Upper lobe of left lung (tissue), 6 donors: Measurements from ENCODE around the gene ANP32D. TPM values are rescaled to one million over a fixed set of nuclear protein-coding genes. Genes with fewer than 3 reads are reported as not detected.

Experiments
- ATAC-seq, 2 donors: fragments of 200-7000 bp; cut with Tn5 transposase; one replicate each; pipeline ENCODE4 v1.9.1; 2022; ENCODE audit warnings: mild to moderate bottlenecking in 2 of 2, moderate library complexity in 2 of 2; ENCODE audit not compliant: low FRiP score in 2 of 2
- DNase-seq, 2 donors: peaks; one replicate each; pipeline ENCODE4 v3.0.0-alpha.2; 2019 to 2020
- H3K27ac ChIP-seq, 4 donors: fragments of 200-600 bp; sonication (generic); one replicate each; pipeline ENCODE4 v1.5.1; 2016 to 2019
- H3K27me3 ChIP-seq, 4 donors: fragments of 200-600 bp; sonication (generic); one replicate each; pipeline ENCODE4 v1.5.1; 2017 to 2019
- H3K36me3 ChIP-seq, 4 donors: fragments of 200-600 bp; sonication (generic); one replicate each; pipeline ENCODE4 v1.5.1; 2016 to 2019
- H3K4me1 ChIP-seq, 4 donors: fragments of 200-600 bp; sonication (generic); one replicate each; pipeline ENCODE4 v1.5.1; 2018 to 2019
- H3K4me3 ChIP-seq, 4 donors: fragments of 200-600 bp; sonication (generic); one replicate each; pipeline ENCODE4 v1.5.1; 2017 to 2019; ENCODE audit warnings: mild to moderate bottlenecking in 2 of 4, moderate library complexity in 1 of 4
- H3K9me3 ChIP-seq, 4 donors: fragments of 200-600 bp; sonication (generic); one replicate each; pipeline ENCODE4 v1.5.1; 2018 to 2019
- EP300 ChIP-seq, 4 donors: sonication (generic); formaldehyde crosslinking; IDR thresholded peaks; one replicate each; pipeline ENCODE4 v1.5.1; 2017; ENCODE audit warnings: antibody characterized with exemption in 4 of 4, control low read depth in 2 of 4
- POLR2A ChIP-seq, 4 donors: fragments of 450-650 bp; IDR thresholded peaks; one replicate each; pipeline ENCODE4 v1.5.1; 2016 to 2017; ENCODE audit warnings: antibody characterized with exemption in 4 of 4, mild to moderate bottlenecking in 2 of 4
- POLR2AphosphoS5 ChIP-seq, 2 donors: sonication (generic); formaldehyde crosslinking; IDR thresholded peaks; one replicate each; pipeline ENCODE4 v1.5.1; 2017; ENCODE audit warnings: antibody characterized with exemption in 2 of 2
- WGBS, 2 donors: methylation state at CpG; one replicate each; pipeline ENCODE4 v1.1.5; 2017 to 2018; 5-methylcytosine and 5-hydroxymethylcytosine counted together
- total RNA-seq, 6 donors: library from RNA; depleted of rRNA in 4 of 6; stranded (reverse); fragments of >200 nt in 4 of 6; gene quantifications; one replicate each; pipeline versions ENCODE4 v1.1.0 to v1.2.1, GENCODE V29; 2016 to 2021
- TF ChIP-seq, protein P1 (sequence below), 6 experiments: fragments of 450-650 bp in 4 of 6; fragments of 200-600 bp in 2 of 6; sonication (generic) in 2 of 6; IDR thresholded peaks; one replicate each; pipeline ENCODE4 v1.5.1; 2016 to 2019; ENCODE audit warnings: antibody characterized with exemption in 6 of 6
- donor health status: DM: no; HTN: no; CAD: no; lungs with moderate emphysema.
- donor health status: DM: no; HTN: yes; CAD: no; lungs with severe emphysema.

Gene ANP32D
- total RNA-seq, 6 donors from 2014 or later = 0.37 to 3.1 (median 2.1) TPM; not detected in 3

- DNase-seq = no peak
- 93 to 96% methylated on average over 3 of the region's 3 CpGs for WGBS, 2 donors
- ATAC-seq = no peak
- TF ChIP-seq, protein P1, sequence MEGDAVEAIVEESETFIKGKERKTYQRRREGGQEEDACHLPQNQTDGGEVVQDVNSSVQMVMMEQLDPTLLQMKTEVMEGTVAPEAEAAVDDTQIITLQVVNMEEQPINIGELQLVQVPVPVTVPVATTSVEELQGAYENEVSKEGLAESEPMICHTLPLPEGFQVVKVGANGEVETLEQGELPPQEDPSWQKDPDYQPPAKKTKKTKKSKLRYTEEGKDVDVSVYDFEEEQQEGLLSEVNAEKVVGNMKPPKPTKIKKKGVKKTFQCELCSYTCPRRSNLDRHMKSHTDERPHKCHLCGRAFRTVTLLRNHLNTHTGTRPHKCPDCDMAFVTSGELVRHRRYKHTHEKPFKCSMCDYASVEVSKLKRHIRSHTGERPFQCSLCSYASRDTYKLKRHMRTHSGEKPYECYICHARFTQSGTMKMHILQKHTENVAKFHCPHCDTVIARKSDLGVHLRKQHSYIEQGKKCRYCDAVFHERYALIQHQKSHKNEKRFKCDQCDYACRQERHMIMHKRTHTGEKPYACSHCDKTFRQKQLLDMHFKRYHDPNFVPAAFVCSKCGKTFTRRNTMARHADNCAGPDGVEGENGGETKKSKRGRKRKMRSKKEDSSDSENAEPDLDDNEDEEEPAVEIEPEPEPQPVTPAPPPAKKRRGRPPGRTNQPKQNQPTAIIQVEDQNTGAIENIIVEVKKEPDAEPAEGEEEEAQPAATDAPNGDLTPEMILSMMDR (IDR thresholded peaks at IDR 0.05) = no peak
- no peak for TF ChIP-seq EP300 (IDR thresholded peaks at IDR 0.05)
- no peak for TF ChIP-seq POLR2A (IDR thresholded peaks at IDR 0.05)
- TF ChIP-seq POLR2AphosphoS5 (IDR thresholded peaks at IDR 0.05) = no peak
- H3K4me3 ChIP-seq = no peak overlapping the region
- H3K9me3 ChIP-seq = no peaks in the 10 kb centered on the region
- H3K27me3 ChIP-seq = no peaks in the 10 kb centered on the region
- no peaks in the 10 kb centered on the region for H3K36me3 ChIP-seq
- no peaks in the 10 kb centered on the region for H3K4me1 ChIP-seq
- no peak overlapping the region for H3K27ac ChIP-seq
Measured at GRCh38 chr12:48442179-48442847, 30.0 kb upstream of the ANP32D start.

- Histone ChIP-seq H3K27me3 (no peaks in the 10 kb centered on the region), H3K4me3 (no peak overlapping the region), H3K4me1 (no peaks in the 10 kb centered on the region), H3K36me3 (no peaks in the 10 kb centered on the region), H3K9me3 (peaks cover 0 to 4% (median 0%) of the 10 kb centered on the region in 4 donors), H3K27ac (no peak overlapping the region)
- DNase-seq (no peak), ATAC-seq (no peak)
- TF ChIP-seq POLR2AphosphoS5 (IDR thresholded peaks at IDR 0.05) (no peak), EP300 (IDR thresholded peaks at IDR 0.05) (no peak), POLR2A (IDR thresholded peaks at IDR 0.05) (no peak)
- TF ChIP-seq, protein P1 (IDR thresholded peaks at IDR 0.05) = no peak
- WGBS, 2 donors = 81 to 91% methylated on average over 3 of the region's 3 CpGs
Measured at GRCh38 chr12:48445538-48445937, 26.8 kb upstream of the ANP32D start.

DNA sequence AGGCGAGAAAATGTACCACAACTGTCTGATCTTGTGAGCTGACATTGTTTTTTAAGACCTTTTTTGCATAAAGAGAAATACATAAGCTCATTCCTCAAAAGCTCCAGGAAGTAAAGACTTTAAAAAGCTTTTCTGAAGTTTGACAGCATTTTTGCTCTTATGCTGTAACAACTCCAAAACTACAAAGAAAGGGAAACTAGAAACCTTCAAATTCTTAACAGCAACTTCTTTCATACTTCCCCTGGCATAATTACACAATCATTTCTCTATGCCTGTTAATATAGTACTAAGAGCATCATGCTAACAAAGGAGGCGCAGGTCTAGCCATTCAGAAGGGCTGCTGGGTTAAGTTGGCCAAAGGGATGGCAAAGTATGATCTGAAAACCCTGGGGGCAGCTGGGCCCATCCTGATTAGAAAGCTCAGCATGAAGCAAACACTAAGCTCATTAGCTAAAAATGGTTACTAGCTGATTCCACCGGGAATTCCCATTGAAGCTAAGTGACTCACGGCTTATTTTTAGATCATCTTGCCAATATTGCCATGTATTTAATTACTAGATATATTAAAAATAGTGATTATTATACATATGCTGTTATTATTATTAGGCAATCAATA, 26.1 kb upstream of the ANP32D start:
- 60 to 64% methylated on average over 4 of the region's 4 CpGs for WGBS, 2 donors
- H3K4me1 ChIP-seq = no peaks in the 10 kb centered on the region
- no peak overlapping the region for H3K4me3 ChIP-seq
- H3K36me3 ChIP-seq = no peaks in the 10 kb centered on the region
- ATAC-seq (no peak), DNase-seq (no peak)
- no peaks in the 10 kb centered on the region for H3K27me3 ChIP-seq
- TF ChIP-seq, protein P1 (IDR thresholded peaks at IDR 0.05) = no peak
- TF ChIP-seq POLR2AphosphoS5 (IDR thresholded peaks at IDR 0.05) (no peak), EP300 (IDR thresholded peaks at IDR 0.05) (no peak), POLR2A (IDR thresholded peaks at IDR 0.05) (no peak)
- H3K9me3 ChIP-seq = peaks cover 0 to 4% (median 0%) of the 10 kb centered on the region in 4 donors
- no peak overlapping the region for H3K27ac ChIP-seq

- Histone ChIP-seq H3K27ac (no peak overlapping the region), H3K27me3 (no peaks in the 10 kb centered on the region), H3K9me3 (peaks cover 0 to 4% (median 0%) of the 10 kb centered on the region in 4 donors), H3K4me3 (no peak overlapping the region), H3K4me1 (no peaks in the 10 kb centered on the region), H3K36me3 (no peaks in the 10 kb centered on the region)
- 65 to 67% methylated on average over 1 of the region's 1 CpG for WGBS, 2 donors
- TF ChIP-seq POLR2AphosphoS5 (IDR thresholded peaks at IDR 0.05) (no peak), EP300 (IDR thresholded peaks at IDR 0.05) (no peak)
- TF ChIP-seq, protein P1 (IDR thresholded peaks at IDR 0.05) = no peak
- ATAC-seq (no peak), DNase-seq (no peak)
Measured at GRCh38 chr12:48447755-48448154, 24.6 kb upstream of the ANP32D start.
